Suprapubic skin (tissue), 3 donors: Measurements from ENCODE around the gene C9orf72.

ENCODE experiments used
- EP300 ChIP-seq: sonication (generic); formaldehyde crosslinking; IDR thresholded peaks from one replicate; pipeline ENCODE4 v1.6.1; 2017; ENCODE audit warnings: antibody characterized with exemption
- TF ChIP-seq, protein P1 (sequence below), 2 donors: fragments of 200-600 bp in 1 of 2; fragments of 450-650 bp in 1 of 2; sonication (generic) in 1 of 2; IDR thresholded peaks; one replicate each; pipeline ENCODE4 v1.5.1; 2016 to 2019; ENCODE audit warnings: antibody characterized with exemption in 2 of 2, mild to moderate bottlenecking in 1 of 2, moderate library complexity in 1 of 2

DNA sequence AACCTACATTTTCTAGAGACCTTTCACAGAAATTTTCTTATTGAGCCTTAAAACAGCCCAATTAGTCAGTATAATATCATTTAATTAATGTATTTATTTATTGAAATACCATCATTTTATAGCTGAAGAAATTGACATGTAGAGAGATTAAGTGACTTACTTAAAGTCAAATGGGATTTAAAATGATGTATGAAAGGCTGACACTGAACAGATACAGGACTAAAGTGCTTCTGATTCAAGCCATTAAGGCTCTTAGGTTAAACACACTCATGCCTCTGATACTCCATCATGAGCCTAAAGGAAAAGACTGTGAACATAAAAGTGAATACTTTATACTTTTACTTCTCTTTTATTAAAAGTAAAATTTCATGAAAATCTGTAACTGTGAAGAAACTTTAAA is 12.8 kb downstream of the C9orf72 start:
- TF ChIP-seq, protein P1, sequence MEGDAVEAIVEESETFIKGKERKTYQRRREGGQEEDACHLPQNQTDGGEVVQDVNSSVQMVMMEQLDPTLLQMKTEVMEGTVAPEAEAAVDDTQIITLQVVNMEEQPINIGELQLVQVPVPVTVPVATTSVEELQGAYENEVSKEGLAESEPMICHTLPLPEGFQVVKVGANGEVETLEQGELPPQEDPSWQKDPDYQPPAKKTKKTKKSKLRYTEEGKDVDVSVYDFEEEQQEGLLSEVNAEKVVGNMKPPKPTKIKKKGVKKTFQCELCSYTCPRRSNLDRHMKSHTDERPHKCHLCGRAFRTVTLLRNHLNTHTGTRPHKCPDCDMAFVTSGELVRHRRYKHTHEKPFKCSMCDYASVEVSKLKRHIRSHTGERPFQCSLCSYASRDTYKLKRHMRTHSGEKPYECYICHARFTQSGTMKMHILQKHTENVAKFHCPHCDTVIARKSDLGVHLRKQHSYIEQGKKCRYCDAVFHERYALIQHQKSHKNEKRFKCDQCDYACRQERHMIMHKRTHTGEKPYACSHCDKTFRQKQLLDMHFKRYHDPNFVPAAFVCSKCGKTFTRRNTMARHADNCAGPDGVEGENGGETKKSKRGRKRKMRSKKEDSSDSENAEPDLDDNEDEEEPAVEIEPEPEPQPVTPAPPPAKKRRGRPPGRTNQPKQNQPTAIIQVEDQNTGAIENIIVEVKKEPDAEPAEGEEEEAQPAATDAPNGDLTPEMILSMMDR (IDR thresholded peaks at IDR 0.05), result no peak
- TF ChIP-seq EP300, result no peak
